Neural progenitor cell (in vitro differentiated cells): Measurements from ENCODE around the gene RIOK3.

Source experiments
- CTCF ChIP-seq: fragments of 200-600 bp; sonication (generic); IDR thresholded peaks from 2 replicates; pipeline ENCODE4 v1.5.1; 2017; ENCODE audit warnings: antibody characterized with exemption, mild to moderate bottlenecking
- EZH2 ChIP-seq: fragments of 200-600 bp; sonication (generic); IDR thresholded peaks from 2 replicates; pipeline ENCODE4 v1.6.1; 2017; ENCODE audit warnings: antibody characterized with exemption, mild to moderate bottlenecking, moderate library complexity

DNA sequence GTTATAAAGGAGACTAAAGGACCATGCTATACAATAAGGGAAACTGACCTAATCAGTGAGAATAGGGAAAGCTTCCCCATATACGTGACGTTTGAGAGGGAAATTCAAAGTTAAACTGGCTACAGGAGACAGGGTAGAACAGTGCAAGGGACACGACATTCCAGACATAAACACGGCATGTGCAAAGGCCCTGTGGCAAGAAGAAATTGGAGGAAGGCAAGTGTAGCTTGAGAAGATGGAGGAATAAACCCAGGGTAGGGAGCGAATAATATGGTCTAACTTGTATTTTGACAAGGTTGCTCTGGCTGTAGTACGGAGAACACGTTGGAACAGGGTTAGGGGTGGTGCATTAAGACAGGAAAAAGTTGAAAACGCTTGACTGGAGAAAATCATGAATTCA is 49.8 kb upstream of the RIOK3 start:
- TF ChIP-seq CTCF (no peak), EZH2 (no peak)
